Prostate gland (tissue), 2 donors: ENCODE data around the gene IGF2BP2.

ENCODE experiments used
- POLR2A ChIP-seq: fragments of 450-650 bp; IDR thresholded peaks from one replicate; pipeline ENCODE4 v1.6.1; 2016; ENCODE audit warnings: antibody characterized with exemption, mild to moderate bottlenecking
- TF ChIP-seq, protein P1 (sequence below), 4 experiments: fragments of 200-600 bp in 2 of 4; fragments of 450-650 bp in 2 of 4; sonication (generic) in 2 of 4; IDR thresholded peaks; 1 replicate in 3 of 4; 2 replicates in 1 of 4; pipeline ENCODE4 v1.5.1; 2016 to 2019; ENCODE audit warnings: antibody characterized with exemption in 4 of 4, mild to moderate bottlenecking in 2 of 4, moderate library complexity in 2 of 4

- TF ChIP-seq, protein P1, sequence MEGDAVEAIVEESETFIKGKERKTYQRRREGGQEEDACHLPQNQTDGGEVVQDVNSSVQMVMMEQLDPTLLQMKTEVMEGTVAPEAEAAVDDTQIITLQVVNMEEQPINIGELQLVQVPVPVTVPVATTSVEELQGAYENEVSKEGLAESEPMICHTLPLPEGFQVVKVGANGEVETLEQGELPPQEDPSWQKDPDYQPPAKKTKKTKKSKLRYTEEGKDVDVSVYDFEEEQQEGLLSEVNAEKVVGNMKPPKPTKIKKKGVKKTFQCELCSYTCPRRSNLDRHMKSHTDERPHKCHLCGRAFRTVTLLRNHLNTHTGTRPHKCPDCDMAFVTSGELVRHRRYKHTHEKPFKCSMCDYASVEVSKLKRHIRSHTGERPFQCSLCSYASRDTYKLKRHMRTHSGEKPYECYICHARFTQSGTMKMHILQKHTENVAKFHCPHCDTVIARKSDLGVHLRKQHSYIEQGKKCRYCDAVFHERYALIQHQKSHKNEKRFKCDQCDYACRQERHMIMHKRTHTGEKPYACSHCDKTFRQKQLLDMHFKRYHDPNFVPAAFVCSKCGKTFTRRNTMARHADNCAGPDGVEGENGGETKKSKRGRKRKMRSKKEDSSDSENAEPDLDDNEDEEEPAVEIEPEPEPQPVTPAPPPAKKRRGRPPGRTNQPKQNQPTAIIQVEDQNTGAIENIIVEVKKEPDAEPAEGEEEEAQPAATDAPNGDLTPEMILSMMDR (IDR thresholded peaks at IDR 0.05), result no peak
- no peak for TF ChIP-seq POLR2A
These were observed 74.1 kb downstream of the IGF2BP2 start for GRCh38 chr3:185750702-185751101.
